Amniotic epithelial cell (primary cell): ENCODE measurements around the gene TMPRSS3.

Source experiments
- DNase-seq: peaks from one replicate; pipeline ENCODE4 v3.0.0-alpha.2; 2010; ENCODE audit warnings: low read depth

TMPRSS3 gene

DNA sequence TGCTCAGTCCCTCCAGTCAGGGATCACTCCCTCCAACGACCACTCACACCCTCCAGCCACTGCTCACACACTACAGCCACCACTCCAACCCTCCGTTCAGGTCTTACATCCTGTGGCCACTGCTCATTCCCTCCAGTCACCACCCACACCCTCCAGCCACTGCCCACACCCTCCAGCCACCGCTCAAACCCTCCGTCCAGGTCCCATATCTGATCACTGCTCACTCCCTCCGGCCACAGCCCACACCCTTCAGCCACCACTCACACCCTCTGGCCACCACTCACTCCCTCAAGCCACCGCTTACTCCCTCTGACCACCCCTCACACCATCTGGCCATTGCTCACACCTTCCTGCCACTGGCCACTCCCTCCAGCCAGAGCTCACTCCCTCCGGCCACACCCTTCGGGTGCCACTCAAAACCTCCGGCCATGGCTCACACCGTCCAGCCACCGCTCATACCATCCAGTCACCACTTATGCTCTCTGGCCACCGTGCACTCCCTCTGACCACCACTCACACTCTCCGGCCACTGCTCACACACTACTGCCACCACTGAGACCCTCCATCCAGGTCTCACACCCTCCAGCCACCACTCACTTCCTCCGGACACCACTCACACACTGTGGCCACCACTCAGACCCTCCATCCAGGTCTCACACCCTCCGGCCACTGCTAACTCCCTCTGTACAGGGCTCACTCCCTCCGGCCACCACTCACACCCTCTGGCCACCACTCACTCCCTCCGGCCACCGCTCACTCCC lies 24.8 kb downstream of the TMPRSS3 start:
- no peak for DNase-seq

DNA sequence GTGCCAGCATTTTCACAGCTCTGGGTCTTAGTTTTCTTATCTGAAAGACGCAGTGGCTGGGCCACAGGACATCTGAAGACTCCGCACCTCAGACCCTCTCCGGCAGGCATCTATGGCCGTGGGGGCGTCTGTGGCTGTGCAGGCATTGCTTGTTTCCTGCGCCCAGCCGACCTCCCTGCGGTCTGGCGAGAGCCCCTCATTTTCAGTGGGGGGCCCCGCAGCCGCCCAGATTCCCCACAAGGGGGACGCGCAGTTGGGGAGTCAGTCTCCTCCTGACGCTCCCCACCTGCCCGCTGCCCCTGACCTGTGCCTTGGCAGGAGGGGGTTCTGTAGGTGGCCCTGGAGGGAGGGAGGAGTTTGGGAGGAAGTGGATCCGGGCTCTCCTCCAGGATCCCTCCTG lies 26.0 kb downstream of the TMPRSS3 start:
- no peak for DNase-seq

DNA sequence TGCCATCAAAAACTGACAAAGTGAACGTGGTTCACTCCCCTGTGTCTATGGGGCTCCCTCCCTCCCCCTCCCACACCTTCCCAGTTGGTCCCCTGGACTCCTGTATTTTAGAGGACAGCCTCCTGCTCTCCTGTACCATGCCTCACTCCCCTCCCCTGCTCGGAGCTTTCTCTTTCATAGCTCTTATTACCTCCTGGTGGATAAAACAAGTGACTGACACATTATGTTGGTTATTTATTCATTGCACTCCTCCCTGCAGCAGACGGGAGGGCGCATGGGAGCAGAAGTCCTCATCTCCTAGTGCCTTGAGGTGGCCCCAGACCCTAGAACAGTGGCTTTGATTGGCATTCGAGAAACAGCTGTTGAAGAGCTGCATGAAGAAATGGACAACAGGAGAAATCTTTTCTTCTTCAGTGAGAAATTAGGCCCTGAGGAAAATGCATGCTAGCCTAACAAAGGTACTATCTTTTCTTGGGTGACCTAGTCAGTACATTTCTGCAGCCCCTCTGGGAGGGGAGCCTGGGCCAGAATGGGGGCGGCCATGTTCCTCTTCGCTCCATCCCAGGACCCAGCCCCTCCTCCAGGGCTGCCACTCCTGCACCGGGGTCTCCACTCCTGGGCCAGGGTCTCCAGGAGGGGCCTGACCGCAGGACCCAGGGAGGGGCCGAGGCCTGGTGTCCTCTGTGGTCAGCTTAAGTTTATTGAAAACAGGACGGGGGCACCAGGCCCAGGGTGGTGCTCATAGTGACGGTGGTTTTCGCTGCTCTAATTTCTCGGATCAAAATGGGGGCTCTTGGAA lies 28.3 kb downstream of the TMPRSS3 start:
- DNase-seq = no peak

DNA sequence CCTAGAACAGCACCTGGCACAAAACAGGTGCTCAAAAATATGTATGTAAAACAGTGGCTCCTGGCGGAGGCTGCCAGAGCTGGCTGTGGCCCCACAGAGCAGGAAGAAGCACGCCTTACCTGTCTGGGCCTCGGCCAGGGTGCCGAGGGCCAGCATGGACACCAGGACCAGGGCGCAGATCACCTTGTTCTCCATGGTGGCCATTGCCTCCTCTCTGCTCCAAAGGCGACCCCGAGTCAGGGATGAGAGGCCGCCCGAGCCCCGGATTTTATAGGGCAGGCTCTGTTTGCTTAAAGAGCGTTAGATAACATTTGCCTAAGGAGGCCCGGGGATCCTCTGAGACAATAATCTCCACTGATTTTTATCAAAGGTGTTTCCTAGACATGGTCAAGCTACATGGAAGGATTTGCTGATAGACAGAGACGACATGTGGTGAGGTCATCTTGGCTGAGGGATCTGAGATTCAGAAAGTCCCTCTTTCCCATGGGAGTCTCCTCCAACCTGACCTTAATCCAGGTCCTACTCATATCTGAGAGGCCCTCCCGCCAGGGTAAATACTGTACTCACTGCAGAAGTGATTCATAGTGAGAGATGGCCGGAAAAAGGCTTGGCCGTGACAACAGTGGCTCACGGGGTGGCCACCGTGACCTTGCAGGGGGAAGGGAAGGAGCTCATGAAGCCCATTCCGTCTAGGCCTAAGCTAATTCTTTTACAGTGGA lies 29.4 kb downstream of the TMPRSS3 start, which contains the start of gene TFF1:
Gene TFF1, minus strand, starts transcription at position 244 of the 719 bp plus-strand sequence. Its CDS starts 40 bp downstream, at position 204.
- DNase-seq = no peak

DNA sequence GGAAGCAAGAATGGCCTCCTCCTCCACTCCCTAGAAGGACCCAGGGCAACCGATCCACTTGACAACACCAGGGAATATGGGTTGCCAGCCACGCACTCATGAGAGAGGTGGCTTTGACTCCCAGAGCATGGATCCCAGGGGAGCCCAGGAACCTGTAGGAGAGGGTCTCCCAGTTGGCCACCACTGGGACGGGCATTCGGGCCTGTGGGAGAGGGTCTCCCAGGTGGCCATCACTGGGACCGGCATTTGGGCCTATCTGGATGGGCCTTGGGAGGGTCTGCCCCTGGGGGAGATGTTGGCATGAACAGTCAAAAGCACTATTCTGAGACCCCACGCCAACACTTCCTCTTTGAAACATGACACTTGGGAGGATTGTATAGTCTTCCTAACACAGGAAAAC lies 30.1 kb downstream of the TMPRSS3 start:
- no peak for DNase-seq

DNA sequence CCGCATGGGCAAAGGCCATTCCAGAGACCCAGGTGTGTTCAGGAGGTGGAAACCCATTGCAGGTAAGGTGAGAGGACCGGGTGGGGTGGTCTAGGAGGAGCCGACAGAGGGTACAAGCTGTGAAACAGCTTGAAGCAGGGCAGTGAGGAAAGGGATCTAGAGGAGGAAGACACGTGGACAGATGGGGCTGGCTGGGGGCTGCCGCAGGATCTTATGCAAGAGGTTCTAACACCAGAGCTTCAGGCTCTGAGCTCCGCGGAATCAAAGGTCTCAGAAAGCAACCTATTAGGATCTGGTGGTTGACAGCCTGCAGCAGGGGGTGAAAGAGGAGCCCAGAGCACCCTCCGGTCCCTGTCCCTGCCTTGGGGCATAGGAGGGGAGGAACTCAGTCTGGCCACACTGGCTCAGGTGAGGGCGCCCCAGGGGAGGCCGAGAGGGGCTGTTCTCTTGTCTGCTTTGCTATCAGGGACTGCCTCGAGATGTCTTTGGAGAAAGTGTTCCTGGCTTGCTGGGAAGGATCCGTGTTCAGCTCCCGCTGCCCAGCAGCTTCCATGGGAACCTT lies 31.5 kb downstream of the TMPRSS3 start:
- DNase-seq = no peak

DNA sequence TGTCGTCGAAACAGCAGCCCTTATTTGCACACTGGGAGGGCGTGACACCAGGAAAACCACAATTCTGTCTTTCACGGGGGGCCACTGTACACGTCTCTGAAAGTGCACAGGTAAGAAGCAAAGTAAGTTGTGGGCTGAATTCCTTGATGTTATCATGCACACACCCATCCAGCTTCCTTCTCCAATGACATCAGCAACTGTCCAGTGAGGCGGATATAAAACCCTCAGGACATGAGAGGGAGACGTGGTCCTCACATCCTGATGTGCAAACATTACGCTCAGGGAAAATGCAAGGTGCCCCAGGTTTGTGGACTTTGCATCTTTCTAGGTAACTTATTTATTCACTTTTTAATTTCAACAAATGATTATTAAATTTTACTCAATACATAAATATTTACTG lies 32.5 kb downstream of the TMPRSS3 start:
- no peak for DNase-seq

DNA sequence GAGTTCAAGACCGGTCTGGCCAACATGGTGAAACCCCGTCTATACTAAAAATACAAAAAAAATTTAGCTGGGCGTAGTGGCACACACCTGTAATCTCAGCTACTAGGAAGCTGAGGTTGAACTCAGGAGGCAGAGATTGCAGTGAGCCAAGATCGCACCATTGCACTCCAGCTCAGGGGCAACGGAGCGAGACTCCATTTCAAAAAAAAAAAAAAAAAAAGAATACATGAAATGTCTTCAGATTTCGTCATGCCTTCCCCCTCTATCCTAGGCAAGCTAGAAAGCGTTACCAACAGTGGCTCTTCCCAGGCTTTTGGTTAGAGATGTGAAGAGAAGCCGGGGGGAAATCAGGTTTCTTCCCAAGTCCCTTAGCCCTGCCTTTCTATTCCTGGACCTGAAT lies 33.2 kb downstream of the TMPRSS3 start:
- DNase-seq = no peak

DNA sequence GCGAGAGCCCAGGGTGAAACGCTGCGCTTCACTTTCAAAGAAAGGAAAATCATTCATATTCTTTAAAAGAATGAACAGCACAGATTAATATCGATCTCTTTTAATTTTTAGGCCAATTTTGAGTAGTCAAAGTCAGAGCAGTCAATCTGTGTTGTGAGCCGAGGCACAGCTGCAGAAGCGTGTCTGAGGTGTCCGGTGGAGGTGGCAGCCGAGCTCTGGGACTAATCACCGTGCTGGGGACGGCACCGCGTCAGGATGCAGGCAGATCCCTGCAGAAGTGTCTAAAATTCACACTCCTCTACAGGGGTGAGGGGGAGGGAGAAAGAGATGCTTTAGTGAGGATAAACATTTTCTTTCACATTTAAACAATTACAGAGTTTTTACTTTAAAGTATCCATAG lies 33.7 kb downstream of the TMPRSS3 start:
- no peak for DNase-seq

DNA sequence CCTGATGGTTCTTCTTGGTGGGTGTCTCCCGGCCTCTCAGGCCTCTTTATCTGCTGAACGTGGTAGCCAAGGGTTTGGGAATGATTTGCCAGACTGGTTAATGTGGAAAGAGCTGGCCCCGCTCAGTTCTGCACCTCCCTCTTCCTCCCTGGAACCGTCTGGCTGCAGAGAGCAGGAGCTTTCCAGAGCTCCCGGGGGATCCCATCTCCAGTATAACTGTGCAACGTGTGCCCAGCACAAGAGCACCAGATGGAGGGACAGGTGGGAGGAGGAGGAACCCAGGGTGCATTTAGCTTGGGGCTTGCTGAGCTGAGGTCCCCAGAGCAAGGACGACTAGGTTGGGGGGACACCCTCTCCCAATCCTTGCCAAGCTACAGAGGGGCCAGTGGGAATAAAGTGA lies 34.6 kb downstream of the TMPRSS3 start:
- DNase-seq = no peak

DNA sequence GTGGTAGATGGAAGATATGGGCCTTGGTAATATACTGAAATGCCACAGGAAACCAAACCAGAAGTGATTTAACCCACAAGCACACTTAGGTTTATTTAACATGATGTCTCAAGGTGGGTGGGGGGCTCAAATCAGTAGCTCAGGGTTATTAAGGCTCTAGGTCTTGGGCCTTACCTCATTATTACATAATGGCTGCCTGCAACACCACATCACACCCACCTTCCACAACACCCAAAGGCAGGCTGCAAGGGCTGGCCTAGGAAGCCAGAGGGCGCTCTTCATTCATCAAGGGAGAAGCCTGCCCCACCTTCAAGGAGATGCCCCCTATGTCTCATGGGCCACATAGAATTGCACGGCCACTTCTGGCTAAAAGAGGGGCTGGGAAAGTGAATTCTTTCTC lies 35.5 kb downstream of the TMPRSS3 start:
- DNase-seq = no peak

DNA sequence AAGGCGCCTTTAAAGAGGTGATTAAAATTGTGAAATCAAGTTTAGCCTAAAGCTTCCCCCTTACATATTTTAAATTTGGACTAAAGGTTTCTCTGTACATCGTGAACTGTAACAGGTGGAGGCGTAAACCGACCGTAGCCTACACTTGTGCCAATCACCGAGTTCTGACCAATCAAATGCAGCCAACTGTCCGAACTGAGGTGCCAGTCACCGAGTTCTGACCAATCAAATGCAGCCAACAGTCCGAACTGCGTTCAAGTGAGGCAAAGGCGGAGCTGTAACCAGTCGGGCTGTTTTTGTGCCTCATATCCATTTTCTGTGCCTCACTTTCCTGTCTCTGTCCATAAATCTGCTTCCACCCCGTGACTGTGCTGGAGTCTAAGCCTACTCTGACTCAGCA lies 36.9 kb downstream of the TMPRSS3 start:
- no peak for DNase-seq

DNA sequence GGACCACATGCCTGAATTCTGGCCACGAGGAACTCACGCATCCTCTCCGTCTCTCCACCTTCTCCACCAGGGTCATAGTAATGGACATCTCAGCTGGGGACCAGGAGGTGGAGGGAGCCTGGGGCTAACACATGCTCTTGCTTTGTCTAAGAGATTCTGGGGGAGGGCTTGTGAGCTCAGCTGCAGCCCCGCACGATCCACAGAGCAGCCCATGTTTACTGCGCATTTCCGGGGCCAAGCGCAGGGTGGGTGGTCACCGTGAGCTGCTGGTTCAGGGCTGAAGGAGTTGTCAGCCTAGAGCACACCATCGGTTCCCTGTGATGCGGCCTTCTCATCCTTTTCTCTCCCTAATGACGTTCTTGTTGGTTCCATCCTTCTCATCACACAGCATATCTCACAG lies 37.6 kb downstream of the TMPRSS3 start:
- no peak for DNase-seq

DNA sequence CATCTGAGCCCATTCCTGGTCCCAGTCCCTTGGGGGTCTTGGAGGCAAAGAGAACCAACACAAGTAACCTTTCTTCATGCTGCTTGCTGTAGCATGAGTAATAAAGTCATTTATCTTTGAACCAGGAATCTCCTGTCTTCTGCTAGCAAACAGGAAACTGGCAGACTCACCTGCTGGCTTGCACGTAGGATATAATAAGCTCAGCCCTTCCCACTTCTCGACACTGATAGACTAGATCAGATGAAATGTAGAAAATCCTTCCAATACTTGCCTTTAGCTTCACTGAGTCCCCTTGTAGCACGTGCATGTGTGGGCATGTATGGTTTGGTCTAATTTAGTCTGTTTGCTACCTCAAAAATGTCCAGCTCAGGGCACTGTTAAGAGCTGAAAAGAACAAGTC lies 38.5 kb downstream of the TMPRSS3 start:
- no peak for DNase-seq

DNA sequence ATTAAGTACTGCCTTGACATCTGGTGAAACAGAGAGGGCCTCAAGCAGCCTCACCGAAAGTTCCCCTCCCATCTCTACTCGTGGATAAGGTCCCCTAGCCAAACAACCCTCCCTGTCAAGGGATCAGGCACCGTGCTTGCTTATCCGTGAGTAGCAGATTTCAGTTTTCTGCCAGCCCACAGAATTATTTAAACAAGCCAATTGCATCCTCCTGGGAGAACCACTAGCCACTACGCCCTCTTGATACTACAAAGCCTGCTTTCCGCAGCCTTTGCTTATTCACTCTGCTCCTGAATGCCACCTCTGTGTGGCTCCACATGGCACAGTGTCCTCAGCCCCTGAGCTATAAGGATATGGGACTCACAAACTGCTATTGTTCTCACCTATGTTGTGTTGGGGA lies 39.2 kb downstream of the TMPRSS3 start:
- no peak for DNase-seq

DNA sequence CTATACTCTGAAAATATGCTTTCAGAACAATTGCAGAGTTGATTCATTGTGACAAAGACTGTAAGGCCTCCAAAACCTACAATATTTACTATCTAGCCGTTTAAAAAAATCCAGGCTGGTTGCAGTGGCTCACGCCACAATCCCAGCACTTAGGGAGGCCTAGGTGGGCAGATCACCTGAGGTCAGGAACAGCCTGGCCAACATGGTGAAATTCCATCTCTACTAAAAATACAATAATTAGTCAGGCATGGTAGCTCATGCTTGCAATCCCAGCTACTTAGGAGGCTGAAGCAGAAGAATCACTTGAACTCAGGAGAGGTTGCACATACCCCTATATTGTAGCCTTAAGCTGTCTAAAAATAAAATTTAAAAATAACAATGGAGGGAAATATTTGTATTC lies 39.8 kb downstream of the TMPRSS3 start:
- DNase-seq = no peak

DNA sequence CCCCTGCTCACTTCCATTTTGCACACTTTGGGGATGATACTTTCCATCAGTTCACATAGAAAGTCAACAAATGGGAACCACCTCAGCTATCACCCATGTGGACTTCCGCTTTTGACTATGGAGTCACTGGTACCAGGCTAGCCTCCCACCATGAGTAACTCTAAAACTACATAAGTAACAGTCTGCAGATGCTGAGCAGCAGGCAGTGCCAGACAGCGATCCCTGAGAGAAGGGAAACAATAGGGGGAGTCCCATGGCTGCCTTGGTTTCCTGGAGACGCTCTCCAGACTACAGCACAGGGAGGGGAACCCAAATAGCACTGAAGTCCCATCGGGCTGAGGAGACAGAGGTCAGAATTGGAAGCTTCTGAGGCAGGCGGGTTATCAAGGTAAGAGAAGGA lies 42.2 kb downstream of the TMPRSS3 start:
- DNase-seq = no peak

DNA sequence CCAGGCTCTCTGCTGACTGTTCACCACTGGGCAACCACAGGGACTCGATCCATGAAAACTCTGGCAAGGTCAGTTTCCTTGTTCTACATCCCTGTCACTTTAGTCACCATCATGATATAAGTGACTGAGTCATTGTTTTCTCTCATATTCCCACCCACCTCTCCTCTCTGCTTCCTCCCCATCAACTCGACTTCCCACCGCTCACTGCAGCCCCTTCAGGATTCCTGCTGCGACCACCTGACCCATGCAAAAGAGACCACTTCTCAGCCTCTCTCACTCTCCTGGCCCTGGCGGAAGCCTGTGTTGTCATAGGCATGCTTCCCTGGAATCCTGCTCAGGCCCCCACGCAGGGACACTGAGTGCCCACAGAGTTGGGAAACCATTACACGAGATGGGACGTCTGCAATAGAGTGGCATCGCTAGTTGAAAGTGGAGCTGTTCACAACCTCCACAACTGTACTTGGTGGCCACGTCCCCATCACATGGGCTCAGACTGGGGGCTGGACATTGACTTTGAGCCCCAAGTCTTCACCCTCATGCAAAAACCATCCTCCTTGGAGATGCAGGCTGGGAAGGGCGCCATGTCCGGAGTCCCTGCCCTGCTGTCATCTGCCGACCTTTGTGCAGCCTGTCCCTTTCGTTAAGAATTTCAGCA lies 43.3 kb downstream of the TMPRSS3 start:
- no peak for DNase-seq

DNA sequence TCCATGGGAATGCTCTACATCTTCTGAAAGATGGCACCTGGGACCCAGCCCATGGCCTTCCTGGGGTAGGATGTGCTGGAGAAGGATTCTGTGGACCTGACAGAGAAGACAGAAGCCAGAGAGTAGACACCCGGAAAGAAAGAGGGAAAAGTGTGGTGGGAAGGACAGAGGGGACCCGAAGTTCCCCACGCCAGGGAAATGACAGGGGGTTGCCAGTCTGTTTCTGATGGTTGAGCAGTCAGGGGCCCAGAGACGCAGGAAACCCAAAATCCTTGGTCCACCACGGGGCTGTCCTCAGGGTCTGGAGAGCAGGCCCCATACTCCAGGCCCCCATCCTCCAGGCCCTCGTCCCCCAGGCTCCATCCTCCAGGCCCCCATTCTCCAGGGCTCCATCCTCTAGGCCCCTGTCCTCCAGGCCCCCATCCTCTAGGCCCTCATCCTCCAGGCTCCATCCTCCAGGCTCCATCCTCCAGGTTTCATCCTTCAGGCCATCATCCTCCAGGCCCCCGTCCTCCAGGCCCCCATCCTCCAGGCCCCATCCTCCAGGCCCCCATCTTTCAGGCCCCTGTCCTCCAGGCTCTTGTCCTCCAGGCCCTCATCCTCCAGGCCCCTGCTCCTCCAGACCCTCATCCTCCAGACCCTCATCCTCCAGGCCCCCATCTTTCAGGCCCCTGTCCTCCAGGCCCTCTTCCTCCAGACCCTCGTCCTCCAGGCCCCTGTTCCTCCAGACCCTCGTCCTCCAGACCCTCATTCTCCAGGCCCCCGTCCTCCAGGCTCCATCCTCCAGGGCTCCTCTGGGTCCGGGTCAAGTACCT lies 44.0 kb downstream of the TMPRSS3 start:
- no peak for DNase-seq

DNA sequence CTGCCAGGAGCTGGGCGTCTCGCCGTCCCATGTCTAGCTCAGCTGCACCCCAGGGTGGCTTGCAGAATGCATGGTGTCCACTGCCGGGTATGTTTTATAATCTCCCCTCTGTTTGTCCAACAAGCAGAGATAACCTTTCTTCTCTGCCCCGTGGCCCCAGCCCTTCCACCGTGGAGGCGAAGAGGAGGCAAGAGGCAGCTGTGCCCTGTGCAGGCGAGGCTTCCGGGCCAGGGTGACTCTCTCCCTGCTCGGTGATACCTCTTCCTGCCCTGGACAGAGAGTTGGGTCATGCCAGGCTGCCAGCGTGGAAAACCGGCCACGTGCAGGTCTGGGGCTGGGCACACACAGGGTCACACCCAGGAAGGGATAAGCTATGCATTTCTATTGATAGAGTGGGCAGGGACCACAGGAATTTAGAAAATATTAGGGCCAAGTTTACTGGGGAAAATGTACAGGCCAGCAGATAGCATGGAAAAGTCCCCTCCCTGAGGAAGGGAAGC lies 44.9 kb downstream of the TMPRSS3 start, which contains the start of gene TFF2:
Gene TFF2, minus strand, starts transcription at position 68 of the 500 bp plus-strand sequence. Its CDS starts 37 bp downstream, at position 31.
- no peak for DNase-seq
